ENCODE measurements around the gene MYOZ3. TPM values are rescaled to one million over a fixed set of nuclear protein-coding genes. Genes with fewer than 3 reads are reported as not detected.

MYOZ3 gene
- total and polyA plus RNA-seq, 12 donors: 0.91 to 12.2 (median 5.6) TPM

DNA sequence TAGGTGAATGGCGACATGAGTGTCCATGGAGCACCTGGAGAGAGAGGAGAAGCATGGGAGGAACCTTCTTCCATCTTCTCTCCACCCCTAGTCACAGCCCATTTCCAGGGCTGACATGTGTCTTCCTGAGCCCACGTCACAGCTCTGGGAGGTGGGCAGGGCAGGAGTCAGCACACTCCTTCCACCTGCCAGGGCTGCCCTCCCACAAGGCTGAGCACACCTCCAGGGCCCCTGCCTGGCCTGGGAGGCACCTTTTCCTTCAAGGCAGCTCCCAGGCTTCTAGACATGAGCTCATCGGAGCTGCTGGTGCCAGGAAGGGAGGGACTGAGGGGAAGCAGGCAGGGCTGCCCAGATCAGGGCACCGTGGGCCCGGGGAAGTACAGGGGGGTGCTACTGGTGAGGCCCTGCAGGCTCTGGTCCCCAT is 34.2 kb upstream of the MYOZ3 start:
- DNase-seq: peak; percentile 52 to 62
- WGBS, 2 donors: 25 to 26% methylated on average over 5 of the region's 5 CpGs
- intact Hi-C loops (cut with DNase I): loop anchor here in 2 of 10 donors (5.0 kb wide), 1 partner anchor 35 kb away; no protein-coding TSS in a partner anchor
- H3K4me3 ChIP-seq: peak overlapping the region; percentile 64 to 99 (median 84)
- peaks cover 0 to 20% (median 0%) of the 10 kb centered on the region in 7 donors for H3K27me3 ChIP-seq
- TF ChIP-seq CTCF (IDR thresholded peaks at IDR 0.05): no peak
- peak overlapping the region; percentile 94 to 100 (median 98) for H3K27ac ChIP-seq
- ATAC-seq: peak in 7 of 8 donors; percentile 16 to 52 (median 26)
- no peaks in the 10 kb centered on the region for H3K9me3 ChIP-seq
- H3K36me3 ChIP-seq: peaks cover 0 to 30% (median 0%) of the 10 kb centered on the region in 9 donors
- peaks cover 38 to 89% (median 82%) of the 10 kb centered on the region in 9 donors for H3K4me1 ChIP-seq

DNA sequence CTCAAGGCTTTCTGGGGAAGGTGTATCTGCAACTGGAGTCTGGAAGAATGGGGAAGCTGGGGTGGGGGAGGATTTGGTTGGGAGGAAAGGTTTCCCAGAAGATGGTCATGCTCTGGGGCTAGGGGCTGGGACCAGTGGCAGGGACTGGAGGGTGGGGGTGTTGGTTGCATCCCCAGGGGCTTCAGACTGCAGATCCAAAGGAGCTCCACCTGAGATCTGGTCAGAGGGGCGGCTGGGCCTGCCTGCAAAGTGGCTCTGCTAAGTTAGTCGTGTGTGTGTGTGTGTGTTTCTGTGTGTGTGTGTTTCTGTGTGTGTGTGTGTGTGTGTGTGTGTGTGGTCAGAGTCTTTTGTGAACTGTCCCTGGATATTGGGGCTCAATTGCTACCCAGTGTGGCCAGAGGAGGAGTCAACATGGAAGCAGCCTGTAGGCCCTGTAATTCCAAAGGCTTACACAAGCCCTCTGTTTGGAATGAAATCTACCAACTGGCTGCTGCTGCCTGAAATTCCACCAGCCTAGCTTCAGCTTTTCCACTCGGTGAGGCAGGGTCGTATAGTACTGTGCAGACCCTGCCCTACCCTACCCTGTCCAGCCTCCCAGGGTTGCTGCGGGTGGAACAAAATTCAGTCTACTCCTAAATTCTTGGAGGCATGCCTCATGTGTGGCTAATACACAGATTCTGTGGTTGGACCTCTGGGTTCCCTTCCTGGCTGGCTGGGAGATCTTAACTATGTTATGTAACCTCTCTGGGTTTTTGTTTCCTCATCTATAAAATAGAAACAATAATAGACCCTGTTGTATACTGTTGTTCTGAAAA is 33.1 kb upstream of the MYOZ3 start:
- H3K36me3 ChIP-seq: peaks cover 0 to 35% (median 0%) of the 10 kb centered on the region in 9 donors
- TF ChIP-seq CTCF (IDR thresholded peaks at IDR 0.05): no peak
- intact Hi-C loops (cut with DNase I): loop anchor here in 2 of 10 donors (5.0 kb wide), 1 partner anchor 36 kb away; no protein-coding TSS in a partner anchor
- peaks cover 39 to 89% (median 82%) of the 10 kb centered on the region in 9 donors for H3K4me1 ChIP-seq
- 38 to 51% methylated on average over 5 of the region's 5 CpGs for WGBS, 2 donors
- no peak for ATAC-seq
- H3K9me3 ChIP-seq: no peaks in the 10 kb centered on the region
- peaks cover 0 to 20% (median 0%) of the 10 kb centered on the region in 7 donors for H3K27me3 ChIP-seq
- DNase-seq: no peak
- H3K4me3 ChIP-seq: peak overlapping the region in 9 of 10 donors; percentile 64 to 99 (median 89)
- H3K27ac ChIP-seq: peak overlapping the region; percentile 94 to 100 (median 98)

DNA sequence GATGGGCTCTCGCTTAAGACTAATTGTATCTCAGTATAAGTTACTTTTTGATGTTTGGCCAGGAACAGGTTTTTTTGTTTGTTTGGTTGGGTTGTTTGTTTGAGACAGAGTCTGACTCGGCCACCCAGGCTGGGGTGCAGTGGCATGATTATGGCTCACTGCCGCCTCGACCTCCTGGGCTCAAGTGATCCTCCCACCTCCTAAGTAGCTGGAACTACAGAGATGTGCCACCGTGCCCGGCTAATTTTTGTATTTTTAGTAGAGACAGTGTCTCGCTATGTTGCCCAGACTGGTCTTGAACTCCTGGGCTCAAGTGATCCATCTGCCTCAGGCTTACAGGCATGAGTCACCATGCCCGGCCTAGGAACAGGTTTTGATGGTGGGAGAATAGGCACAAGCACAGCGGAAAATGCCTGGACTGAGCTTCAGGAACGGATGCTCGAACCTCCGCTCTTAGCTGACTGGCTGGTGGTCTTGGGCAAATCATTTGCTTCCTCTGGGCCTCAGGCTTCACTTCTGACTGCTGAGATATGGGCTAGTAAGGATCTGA is 32.0 kb upstream of the MYOZ3 start:
- Histone ChIP-seq H3K9me3 (no peaks in the 10 kb centered on the region), H3K4me3 (peak overlapping the region in 3 of 10 donors; percentile 1 to 24 (median 20)), H3K36me3 (peaks cover 0 to 41% (median under 1%) of the 10 kb centered on the region in 9 donors), H3K27me3 (peaks cover 0 to 18% (median 0%) of the 10 kb centered on the region in 7 donors), H3K27ac (peak overlapping the region in 9 of 10 donors; percentile 40 to 100 (median 96)), H3K4me1 (peaks cover 37 to 89% (median 79%) of the 10 kb centered on the region in 9 donors)
- DNase-seq (no peak), ATAC-seq (no peak)
- no peak for TF ChIP-seq CTCF (IDR thresholded peaks at IDR 0.05)
- intact Hi-C loops (cut with DNase I): loop anchor here in 2 of 10 donors (5.0 kb wide), 1 partner anchor 37 kb away; no protein-coding TSS in a partner anchor
- WGBS, 2 donors: 77 to 78% methylated on average over 12 of the region's 12 CpGs

DNA sequence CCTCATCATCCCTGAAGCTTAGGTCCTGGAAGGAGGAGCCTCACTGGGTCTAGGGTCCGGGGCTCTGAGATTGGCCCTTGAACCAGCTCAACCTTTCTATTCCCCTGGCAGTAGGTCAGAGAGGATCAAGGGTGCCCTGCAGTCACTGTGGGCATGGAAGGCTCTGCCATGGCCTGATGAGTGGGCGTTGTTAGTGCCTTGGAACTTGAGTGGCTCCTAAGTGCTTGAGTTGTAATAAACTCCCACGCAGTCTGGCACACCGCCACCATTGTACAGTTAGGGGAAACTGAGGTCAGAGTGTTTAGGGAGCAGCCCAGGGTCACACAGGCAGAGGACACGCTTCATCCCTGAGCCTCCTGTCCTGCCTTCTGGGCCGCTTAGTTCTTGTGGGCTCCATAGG is 31.0 kb upstream of the MYOZ3 start:
- intact Hi-C loops (cut with DNase I): loop anchor here in 1 of 10 donors (2.0 kb wide), 1 partner anchor 23 kb away; no protein-coding TSS in a partner anchor
- peaks cover 35 to 91% (median 78%) of the 10 kb centered on the region in 9 donors for H3K4me1 ChIP-seq
- no peaks in the 10 kb centered on the region for H3K9me3 ChIP-seq
- TF ChIP-seq CTCF (IDR thresholded peaks at IDR 0.05): no peak
- ATAC-seq: peak in 1 of 8 donors; percentile 0
- H3K27me3 ChIP-seq: peaks cover 0 to 11% (median 0%) of the 10 kb centered on the region in 7 donors
- H3K27ac ChIP-seq: peak overlapping the region in 9 of 10 donors; percentile 71 to 100 (median 96)
- WGBS, 2 donors: 66 to 67% methylated on average over 6 of the region's 6 CpGs
- H3K4me3 ChIP-seq: no peak overlapping the region
- H3K36me3 ChIP-seq: peaks cover 0 to 49% (median 4%) of the 10 kb centered on the region in 9 donors
- no peak for DNase-seq
